ENCODE measurements around the gene CNTNAP2.

DNA sequence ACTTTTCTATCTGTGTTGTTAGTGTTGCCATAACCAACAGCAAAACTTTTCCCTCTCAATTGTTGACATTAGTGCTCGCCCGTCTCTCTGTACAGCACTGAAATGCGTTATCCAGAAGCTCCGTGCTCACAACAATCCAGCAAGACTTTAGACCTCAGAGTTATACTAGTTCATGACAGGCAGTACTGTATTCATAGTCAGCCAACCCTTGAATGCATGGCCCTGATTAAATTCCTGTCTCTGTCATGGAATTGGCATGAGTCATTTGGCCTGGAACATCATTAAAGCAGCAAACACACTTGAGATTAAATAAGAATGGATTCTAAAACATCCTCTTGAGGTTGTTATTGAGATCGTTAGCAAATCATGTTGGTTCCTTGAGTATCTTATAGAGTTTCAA is 2068.4 kb downstream of the CNTNAP2 start:
- TF ChIP-seq, protein P1, sequence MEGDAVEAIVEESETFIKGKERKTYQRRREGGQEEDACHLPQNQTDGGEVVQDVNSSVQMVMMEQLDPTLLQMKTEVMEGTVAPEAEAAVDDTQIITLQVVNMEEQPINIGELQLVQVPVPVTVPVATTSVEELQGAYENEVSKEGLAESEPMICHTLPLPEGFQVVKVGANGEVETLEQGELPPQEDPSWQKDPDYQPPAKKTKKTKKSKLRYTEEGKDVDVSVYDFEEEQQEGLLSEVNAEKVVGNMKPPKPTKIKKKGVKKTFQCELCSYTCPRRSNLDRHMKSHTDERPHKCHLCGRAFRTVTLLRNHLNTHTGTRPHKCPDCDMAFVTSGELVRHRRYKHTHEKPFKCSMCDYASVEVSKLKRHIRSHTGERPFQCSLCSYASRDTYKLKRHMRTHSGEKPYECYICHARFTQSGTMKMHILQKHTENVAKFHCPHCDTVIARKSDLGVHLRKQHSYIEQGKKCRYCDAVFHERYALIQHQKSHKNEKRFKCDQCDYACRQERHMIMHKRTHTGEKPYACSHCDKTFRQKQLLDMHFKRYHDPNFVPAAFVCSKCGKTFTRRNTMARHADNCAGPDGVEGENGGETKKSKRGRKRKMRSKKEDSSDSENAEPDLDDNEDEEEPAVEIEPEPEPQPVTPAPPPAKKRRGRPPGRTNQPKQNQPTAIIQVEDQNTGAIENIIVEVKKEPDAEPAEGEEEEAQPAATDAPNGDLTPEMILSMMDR (tag by site-specific recombination; IDR thresholded peaks at IDR 0.05) = no peak
- TF ChIP-seq ZNF10 (tag by site-specific recombination; IDR thresholded peaks at IDR 0.05) (no peak), ZNF175 (tag by site-specific recombination; IDR thresholded peaks at IDR 0.05) (no peak), ZFP37 (tag by site-specific recombination; IDR thresholded peaks at IDR 0.05) (no peak), ZNF16 (tag by site-specific recombination; IDR thresholded peaks at IDR 0.05; ENCODE audit: low read depth) (no peak), ZNF133 (tag by site-specific recombination; IDR thresholded peaks at IDR 0.05) (no peak), ZNF555 (tag by site-specific recombination; conservative IDR thresholded peaks at IDR 0.05) (no peak)
- TF ChIP-seq, protein P2, sequence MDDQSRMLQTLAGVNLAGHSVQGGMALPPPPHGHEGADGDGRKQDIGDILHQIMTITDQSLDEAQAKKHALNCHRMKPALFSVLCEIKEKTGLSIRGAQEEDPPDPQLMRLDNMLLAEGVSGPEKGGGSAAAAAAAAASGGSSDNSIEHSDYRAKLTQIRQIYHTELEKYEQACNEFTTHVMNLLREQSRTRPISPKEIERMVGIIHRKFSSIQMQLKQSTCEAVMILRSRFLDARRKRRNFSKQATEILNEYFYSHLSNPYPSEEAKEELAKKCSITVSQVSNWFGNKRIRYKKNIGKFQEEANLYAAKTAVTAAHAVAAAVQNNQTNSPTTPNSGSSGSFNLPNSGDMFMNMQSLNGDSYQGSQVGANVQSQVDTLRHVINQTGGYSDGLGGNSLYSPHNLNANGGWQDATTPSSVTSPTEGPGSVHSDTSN (CRISPR knock-in tag; IDR thresholded peaks at IDR 0.05) = no peak
- TF ChIP-seq, protein P3, sequence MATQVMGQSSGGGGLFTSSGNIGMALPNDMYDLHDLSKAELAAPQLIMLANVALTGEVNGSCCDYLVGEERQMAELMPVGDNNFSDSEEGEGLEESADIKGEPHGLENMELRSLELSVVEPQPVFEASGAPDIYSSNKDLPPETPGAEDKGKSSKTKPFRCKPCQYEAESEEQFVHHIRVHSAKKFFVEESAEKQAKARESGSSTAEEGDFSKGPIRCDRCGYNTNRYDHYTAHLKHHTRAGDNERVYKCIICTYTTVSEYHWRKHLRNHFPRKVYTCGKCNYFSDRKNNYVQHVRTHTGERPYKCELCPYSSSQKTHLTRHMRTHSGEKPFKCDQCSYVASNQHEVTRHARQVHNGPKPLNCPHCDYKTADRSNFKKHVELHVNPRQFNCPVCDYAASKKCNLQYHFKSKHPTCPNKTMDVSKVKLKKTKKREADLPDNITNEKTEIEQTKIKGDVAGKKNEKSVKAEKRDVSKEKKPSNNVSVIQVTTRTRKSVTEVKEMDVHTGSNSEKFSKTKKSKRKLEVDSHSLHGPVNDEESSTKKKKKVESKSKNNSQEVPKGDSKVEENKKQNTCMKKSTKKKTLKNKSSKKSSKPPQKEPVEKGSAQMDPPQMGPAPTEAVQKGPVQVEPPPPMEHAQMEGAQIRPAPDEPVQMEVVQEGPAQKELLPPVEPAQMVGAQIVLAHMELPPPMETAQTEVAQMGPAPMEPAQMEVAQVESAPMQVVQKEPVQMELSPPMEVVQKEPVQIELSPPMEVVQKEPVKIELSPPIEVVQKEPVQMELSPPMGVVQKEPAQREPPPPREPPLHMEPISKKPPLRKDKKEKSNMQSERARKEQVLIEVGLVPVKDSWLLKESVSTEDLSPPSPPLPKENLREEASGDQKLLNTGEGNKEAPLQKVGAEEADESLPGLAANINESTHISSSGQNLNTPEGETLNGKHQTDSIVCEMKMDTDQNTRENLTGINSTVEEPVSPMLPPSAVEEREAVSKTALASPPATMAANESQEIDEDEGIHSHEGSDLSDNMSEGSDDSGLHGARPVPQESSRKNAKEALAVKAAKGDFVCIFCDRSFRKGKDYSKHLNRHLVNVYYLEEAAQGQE (tag by site-specific recombination; IDR thresholded peaks at IDR 0.05) = no peak
